Measurements from ENCODE around the gene ZBTB20.
A peak's percentile ranks its signal among the peaks of the same experiment; 100 is the strongest.

Gene ZBTB20

DNA sequence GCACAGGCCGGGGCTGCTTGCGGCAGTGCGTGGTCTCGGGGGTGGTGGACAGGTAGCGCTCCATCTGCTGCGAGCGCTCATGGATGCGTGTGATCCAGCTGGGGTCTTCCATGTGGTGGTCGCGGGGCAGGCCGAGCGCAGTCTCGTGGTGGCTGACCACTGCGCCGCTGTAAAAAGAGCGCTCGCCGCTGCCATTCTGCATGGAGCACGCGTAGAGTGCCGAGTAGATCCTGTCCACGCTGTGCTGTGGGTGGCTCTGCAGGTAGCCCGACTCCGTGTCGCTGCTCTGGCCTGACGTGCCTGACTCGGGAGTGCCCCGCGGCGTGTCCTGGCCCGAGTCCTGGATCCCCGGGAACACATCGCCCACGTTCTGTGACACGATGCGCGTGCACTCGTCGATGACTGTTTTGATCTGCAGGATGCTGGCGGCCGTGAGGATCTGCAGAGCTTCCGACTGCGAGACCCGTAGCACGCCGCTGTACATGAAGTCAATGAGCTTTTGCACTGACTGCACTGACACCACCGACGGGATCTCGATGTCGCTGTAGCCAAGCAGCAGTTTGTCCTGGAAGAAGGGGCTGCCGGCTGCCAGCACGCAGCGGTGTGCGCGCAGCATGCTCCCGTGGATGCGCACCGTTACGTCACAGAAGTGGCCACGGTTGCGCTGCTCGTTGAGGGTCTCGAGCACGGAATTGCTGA is 795.8 kb downstream of the ZBTB20 start:
- DNase-seq, result no peak

DNA sequence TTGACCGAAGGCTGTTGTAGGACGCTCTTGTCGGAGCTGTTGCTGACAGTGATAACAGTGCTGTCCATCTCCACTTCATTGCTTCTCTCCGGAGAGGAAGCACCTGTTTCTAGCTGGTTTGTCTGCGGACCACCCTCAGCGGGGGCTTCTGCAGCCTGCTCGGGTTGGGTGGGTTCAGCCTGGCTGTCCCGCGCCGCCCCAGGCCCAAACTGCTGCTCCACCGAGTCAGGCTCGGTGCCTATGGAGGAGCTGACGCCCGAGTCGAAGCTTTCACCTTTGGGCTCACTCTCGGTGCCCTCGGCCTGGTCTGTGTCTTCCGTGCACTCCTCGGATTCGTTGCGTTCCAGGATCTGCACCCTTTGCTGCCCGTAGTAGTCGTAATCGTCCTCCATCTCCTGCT is 796.4 kb downstream of the ZBTB20 start:
- DNase-seq, result no peak

DNA sequence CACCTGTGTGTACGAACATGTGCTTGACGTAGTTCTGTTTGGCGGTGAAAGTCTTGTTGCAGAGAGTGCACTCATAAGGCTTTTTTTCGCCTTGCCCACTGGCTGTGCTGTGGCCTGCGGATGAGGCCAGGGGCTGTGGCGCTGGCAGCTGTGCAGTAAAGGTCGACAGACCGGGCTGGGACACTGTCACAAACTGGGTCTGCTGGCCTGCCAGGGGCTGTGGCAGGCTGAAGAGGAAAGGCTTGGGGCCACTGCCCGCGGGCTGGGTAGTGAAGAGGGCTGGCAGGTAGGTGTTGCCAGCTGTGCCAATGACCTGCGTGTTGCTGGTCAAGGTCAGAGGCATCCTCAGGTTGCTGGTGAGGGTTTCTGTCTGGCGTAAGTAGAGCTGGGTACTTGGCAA is 796.8 kb downstream of the ZBTB20 start:
- DNase-seq, result no peak

DNA sequence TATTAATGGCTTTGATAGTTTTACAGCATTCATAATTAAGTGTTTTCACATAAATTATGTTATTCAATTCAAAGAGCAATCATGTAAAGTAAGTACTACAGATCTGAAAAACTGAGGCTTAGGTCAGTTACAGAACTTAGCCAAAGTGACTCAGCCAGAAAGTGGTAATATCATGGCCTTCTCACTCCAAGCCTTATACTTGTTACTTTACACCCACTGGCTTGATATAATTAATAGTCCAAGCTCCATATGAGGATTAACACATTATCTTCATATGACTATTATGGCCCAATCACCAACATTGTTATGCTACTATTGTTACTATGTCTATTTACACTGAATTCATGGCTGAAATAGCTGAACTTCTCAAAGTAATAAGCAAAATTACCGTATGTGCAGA is 802.6 kb downstream of the ZBTB20 start:
- no peak for DNase-seq

DNA sequence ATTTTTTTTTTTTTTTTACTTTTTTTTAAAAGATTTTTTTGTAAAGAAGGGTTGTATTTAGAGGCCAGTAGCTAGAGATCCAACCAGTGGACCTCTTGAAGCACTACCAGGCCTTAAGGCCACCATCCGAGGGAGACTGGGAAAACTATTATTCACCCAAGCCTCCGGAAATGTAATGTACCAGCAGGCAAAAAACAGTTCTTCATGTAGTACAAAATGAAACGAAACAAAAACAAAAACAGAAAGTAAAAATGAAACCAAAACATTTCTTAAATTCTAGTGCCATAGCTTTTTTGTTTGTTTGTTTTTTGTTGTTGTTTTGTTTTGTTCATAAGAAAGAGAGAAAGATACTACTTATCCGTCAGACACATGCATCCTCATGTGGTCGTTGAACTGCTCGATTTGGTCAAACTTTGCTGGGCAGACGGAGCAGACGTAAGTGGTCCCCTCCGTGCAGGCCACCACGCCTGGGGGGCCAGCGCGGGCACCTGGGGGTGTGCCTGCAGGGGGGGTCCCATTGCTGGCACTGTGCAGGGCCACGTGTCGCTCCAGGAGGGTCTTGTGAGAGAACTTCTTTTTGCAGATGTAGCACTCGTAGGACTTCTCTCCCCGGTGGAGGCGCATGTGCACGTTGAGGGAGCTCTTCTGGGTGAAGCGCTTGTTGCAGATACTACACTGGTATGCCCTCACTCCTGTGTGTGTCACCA is 808.3 kb downstream of the ZBTB20 start:
- peak; percentile 51 for DNase-seq

DNA sequence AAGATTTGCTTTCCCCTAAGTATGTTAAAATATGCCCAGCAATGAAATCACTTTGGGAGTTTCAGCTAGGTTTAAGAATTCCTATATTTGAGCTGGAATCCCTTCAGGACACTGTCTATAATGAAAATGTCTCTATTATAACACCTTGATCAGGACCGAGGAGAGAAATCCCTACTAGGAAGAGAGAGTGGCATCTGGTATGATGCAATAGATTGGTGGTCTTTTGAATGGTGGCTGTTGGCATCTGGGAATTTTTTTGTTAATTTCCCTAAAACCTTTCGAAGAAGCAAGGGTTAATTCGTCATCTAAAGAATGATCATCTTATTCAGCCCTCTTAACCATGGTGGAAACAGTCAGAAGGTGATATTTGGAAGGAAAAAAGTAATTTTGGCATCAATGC is 810.2 kb downstream of the ZBTB20 start:
- no peak for DNase-seq

DNA sequence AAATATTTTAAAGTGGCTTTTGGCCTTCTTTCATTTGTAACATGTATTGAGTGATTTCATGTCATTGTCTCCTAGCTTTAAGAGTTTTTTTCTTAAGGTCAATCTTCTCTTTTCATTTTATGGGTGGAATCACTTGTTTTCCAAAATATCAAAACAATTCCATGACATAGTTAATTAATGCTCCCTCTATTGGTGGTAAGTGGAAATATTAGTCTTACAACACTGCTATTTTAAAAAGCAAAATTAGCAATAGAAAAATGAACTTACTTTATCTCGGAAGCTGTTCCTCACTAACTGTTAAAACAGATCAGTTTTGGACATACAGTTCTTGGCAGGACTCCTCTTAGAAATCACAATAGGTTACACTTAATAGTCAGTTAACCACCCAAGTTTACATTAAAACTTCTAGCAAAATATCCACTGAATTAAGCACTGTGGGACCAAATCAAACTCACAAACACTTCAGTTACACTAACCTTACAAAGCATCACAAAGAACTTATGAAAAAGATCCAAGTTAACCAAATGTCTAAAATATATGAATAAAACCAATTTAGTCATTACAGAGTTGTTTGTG is 810.9 kb downstream of the ZBTB20 start:
- no peak for DNase-seq

DNA sequence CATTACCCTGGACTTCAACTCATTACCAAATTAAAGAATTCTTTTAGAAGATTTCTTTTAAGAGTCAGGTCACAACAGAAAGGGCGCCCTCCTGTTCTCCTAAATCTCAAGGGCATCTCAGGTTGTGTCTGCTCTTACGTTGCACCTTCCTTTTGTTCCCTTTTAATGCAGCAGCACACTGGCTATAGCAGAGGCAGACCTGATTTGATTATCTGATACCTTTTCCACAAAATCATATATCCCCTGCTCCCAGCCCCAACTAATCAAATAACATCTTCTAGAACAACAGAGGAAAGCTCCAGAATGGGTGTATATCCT is 813.2 kb downstream of the ZBTB20 start:
- DNase-seq, result no peak

DNA sequence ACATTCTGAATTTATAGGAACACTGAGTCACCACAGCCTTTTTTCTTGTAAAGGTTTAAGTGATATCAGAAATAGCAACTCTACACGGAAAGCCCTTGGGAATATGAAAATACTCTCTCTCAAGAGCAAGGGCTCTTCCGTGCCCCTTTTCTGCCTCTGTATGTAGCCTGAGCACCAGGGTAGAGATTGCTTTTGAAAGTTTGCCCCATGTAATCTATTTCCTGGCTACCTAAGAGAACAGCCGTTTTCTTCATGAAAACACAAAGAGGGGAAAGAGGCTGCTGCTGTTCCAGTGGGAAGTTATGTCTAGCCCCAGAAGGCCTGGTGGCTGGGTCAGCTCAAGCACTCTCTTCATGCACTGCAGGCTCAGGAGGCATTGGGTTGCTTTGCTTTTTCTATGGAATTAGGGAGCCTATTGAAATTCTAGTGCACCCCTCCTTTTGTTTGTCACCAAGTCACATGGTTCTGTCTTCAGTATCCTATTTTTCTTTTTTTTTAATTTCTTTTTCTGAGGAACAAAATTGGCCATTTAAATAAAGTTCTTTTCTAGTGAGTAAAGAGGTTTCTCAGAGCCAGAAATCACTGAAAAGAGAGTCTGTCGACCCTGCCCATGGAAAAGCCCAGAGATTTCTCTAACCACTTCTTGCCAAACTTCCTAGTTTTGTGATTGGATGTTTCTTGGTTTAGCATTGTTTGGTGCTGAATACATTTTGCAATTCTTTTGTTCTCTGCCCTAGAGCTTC is 813.7 kb downstream of the ZBTB20 start:
- no peak for DNase-seq

DNA sequence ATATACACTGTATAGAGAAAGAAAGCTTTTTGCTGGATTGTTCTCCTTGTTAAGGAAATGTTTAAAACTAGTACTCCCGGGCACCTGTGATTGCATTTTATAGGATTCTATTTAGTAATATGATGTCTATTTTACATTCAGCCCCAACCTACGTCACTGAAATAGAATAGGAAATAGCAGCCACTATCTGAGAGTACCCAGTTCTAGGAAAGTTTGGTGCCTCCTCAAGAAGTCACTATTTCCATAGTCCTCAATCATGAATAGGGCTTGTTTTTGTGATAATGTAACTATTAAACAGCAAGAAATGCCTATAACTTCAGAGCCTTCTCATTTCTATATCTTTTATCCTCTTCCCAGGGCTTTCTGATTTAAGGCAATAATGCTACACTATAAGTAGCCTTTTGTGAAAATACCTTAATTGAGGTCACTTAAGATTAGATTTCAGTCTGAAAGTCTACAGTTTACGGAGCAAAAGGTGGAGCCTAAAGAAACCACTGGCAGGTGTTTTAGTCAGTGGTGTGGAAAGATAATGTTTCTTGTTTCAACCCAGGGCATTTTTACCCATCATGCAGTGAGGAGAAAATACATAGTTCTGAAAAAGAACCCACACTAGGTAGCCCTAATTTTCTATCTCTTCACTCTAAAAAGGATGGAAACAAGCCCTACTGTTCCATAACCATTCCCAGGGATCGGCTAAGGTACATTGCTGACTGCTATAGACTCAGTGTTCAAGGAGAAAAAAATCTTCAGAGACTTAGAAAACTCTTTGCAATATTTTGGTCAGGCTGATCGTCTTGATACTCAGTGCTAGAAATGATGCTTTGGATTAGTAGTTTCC is 814.5 kb downstream of the ZBTB20 start:
- DNase-seq, result peak; percentile 44

DNA sequence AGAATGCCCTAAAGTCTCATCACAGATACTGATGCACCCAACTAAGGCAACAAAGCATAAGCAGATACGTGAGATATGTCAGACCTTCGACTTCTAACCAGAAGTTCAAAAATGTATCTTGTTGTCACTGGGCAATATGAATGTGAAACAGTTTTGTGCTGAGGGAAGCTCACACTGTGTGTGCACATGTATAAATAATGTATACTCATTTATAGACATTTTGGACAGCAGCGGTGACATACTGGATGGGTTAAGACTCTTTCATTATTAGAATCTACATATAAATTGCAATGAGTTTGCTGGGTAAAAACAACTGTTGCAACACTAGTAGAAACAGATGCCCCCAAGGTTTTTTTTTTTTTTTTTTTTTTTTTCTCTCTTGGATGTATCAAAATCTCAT is 815.4 kb downstream of the ZBTB20 start:
- no peak for DNase-seq

DNA sequence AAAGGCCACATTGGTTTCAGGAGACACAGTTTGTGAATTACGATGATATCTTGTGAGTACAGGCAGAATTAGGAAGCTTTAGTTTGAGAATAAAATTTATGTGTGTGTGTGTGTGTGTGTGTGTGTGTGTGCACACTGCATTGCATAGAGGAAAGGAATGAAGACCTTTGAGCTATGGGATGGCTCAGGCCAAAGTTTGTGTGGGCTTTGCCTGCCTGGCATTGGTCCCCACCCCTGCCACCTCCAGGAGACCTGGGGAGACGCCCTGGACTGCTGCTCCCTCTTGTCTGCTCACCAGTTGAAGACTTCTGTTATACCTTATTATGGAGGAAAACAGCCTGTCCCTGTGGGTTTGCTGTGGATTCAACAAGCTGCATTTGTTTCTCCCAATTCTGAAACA is 816.1 kb downstream of the ZBTB20 start:
- no peak for DNase-seq

DNA sequence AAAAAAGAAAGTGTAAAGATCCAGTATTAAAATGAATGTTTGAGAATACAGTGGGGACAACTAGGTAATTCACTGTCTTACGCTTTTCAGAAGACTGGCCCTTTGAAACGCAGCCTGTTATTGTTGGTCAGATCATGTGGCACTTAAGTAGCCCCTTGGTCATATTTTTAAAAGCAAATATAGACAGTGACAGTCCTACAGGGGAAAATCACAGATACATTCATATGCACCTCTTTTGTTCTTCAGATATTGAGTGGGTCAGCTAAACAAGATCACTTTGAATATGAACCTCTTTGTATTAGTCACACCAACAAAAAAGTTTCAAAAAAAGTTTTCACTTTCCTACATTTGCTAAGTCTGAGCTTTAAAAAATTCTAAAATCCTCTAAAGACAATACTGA is 817.3 kb downstream of the ZBTB20 start:
- DNase-seq, result no peak

DNA sequence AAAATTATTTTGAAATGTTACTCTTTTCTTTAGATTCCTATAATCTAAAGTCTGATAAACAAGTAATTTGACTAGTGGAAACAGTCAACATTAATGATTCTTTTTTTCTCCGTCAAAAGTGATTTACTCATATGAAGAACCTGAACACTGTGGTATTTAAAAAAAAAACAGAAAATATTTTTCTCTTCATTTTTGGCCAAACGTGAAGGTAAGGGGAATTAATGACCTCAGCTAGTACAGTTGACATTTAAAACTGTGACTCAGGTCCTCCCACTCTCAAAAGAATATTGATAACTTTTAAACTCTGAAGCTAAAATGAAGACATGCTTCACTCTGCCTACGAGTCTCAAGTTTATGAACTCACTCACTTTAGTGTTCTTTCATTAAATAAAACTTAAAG is 818.7 kb downstream of the ZBTB20 start:
- peak; percentile 50 for DNase-seq

DNA sequence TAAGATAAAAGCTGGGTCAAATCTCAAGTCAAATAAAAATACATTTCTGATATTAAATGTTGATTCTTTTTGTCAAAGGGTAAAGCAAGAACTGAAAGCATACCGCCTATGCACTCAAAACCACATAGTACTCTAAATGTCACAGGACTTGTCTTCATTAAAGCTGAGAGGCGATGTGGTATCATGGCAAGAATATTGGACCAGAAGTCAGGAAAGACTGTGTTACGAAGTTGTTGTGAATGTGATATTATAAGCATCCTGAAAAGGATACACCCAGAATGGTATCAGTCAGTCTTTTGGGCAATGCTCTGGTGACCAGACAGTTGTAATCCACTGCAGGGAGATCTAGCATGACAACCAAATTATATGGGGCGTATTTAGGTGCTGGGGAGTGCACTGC is 819.4 kb downstream of the ZBTB20 start:
- DNase-seq, result no peak

DNA sequence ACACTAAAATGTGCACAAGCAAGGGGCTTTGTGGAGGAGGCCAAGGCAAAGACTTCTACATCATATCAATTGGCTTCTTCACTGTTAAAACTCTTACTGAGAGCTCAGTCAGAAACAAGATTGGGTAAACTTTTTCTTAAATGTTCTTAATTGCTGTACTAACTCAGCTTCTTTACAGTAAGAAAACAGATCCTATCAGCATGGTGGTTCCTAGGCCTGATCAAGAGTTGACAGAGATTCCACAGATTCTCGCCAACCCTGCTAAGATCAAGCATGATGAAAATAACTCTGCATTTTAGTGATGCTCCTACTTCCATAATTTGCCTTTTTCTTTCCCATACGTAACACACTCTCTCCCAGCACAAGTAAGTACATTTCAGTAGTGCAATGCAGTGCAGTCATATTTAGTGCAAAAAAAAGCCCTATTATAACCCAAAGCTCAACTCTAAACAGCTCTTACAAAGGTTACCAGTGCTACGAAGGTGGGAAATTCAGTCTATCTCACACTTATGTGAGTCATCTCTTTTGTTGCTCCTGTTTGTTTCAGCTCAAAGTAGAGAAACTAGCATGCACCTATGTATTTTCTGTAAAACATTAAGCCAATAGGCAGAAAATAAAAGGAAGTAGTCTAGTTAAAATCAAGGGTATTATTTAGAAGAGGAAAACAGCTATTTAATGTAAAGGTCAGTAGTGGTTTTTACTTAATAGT is 823.4 kb downstream of the ZBTB20 start:
- DNase-seq, result peak; percentile 73

DNA sequence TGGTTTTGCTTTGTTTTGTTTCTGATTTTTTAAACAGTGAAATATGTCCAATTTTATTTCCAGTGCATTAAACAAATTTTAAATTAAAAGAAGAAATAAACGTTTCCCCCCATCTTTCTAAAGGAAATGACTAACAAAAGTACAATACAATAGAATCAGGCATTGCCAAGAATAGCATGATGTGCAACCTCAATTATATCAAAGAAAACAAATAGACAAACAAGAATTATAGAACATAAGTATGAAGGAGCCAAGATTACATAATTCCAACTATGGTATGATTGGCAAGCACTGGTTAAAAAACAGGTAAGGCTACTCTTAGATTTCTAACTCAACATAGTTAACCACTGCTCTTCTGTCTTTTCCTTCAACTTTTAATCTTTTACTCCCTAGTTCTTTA is 826.8 kb downstream of the ZBTB20 start:
- no peak for DNase-seq

DNA sequence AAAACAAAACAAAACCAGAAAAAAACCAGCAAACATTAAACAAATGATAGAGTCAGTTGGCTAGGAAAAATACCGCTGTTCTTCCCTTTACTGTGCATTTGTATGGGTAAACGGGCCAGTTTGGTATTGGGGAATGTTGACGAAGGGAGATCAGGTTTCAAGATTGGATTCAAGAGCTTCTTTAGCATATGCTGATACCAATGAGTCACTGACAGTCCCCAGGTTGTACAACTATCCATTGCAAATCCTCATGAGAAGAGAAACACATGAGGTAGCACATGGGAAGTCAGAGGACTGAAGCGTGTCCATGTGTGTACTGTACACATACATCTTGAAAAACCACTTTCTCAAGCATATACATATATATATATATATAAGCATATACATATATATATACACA is 827.6 kb downstream of the ZBTB20 start:
- no peak for DNase-seq

DNA sequence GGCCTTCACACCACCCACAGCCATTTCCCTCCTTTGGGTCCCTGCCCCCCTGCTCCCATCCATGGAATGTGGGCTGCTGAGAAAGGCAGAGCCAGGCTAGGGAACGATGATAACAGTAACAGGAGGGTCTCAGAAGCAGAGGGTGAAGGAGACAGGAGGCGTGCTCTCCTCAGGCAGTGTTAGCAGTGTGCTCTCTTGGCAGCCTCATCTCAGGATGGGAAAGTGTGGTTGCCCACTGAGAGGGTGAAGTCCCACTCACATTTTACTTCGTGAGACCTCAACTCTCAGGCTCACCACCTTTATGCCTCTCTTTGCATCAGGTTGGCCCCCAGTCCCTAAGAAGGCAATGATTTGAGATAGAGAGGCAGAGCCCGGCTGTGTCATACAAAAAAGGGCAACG is 828.8 kb downstream of the ZBTB20 start:
- DNase-seq, result no peak

DNA sequence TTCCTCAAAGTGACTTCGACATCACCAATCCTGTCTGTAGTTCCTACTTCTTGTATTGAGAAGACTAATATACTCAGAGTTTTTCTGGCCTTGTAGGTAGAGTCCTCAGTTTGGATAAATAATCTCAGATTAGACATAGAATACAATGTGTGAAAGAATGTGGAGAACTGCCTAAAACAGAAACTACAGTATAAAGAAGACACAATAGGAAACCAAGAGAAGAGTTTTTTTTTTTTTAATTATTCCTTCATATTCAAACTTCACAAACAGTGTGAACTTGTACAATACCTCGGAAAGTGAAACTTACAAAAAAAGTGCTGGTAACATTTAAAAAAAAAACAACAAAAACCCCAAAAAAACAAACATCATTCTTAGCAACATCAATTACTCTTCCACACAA is 832.8 kb downstream of the ZBTB20 start:
- DNase-seq, result no peak

DNA sequence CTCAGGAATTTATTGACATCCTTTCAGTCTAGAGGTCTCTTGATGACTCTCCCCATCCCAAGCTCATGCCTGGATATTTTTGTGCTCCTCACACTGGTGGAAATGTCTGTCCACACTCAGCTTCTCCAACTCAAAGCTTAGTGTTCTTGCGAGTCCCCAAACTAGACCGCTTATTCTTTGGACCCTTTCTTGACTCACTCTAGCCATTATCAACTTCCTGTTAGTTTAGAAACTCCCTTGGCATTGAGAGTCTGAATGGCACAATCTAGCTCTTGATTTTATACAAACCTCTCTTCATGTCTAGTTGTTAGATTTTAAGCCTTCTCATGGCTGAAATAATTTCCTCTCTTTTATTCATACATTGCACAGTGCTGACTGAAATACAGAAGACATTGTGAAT is 833.7 kb downstream of the ZBTB20 start:
- peak; percentile 46 for DNase-seq

DNA sequence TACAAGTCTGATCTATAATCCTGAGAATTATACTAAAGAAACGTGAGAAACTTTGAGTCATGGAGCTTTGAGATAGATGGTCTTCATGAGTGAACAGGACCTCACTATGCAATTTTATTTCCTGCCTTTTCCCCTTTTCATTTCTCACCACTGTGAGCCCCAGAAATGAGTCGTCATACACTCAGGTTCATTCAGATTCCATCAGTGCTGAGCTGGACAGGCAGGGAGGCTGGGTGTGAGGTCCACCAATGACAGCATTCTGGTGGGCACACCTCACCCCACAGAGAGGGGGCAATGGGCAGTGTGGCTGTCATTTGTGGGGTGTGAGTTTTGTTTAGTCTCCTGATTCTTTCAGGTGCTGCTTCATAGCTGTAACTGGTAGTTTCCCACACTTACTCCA is 836.4 kb downstream of the ZBTB20 start:
- no peak for DNase-seq

Data from CD4-positive, alpha-beta T cell treated with Interleukin-4 for 4 hours (primary cell).